GM23248 (cell line): ENCODE measurements around the gene MOGAT2. TPM values are rescaled to one million over a fixed set of nuclear protein-coding genes. Genes with fewer than 3 reads are reported as not detected.

Experiments
- DNase-seq: peaks from one replicate; pipeline ENCODE4 v3.0.0-alpha.2; 2015
- H2AFZ ChIP-seq: fragments of 200-600 bp; sonication (generic); 2 replicates; pipeline ENCODE4 v1.6.1; 2016; ENCODE audit warnings: antibody characterized with exemption
- H3F3A ChIP-seq: fragments of 200-600 bp; sonication (generic); 2 replicates; pipeline ENCODE4 v1.6.1; 2016; ENCODE audit warnings: mild to moderate bottlenecking, antibody characterized with exemption, mixed run types; ENCODE audit not compliant: insufficient read depth
- H3K27ac ChIP-seq: fragments of 200-600 bp; sonication (generic); 2 replicates; pipeline ENCODE4 v1.5.1; 2016; ENCODE audit warnings: mild to moderate bottlenecking
- H3K27me3 ChIP-seq: fragments of 200-600 bp; sonication (generic); replicated peaks from 2 replicates; pipeline ENCODE4 v1.6.1; 2016; ENCODE audit warnings: mild to moderate bottlenecking; ENCODE audit not compliant: insufficient read depth
- H3K36me3 ChIP-seq: fragments of 200-600 bp; sonication (generic); 2 replicates; pipeline ENCODE4 v1.6.1; 2016; ENCODE audit warnings: low read depth, mild to moderate bottlenecking
- H3K4me1 ChIP-seq: fragments of 200-600 bp; sonication (generic); 2 replicates; pipeline ENCODE4 v1.6.1; 2016; ENCODE audit warnings: mild to moderate bottlenecking; ENCODE audit not compliant: insufficient read depth
- H3K4me2 ChIP-seq: fragments of 200-600 bp; sonication (generic); one replicate; pipeline ENCODE4 v1.6.1; 2016; ENCODE audit warnings: mild to moderate bottlenecking; ENCODE audit not compliant: unreplicated experiment
- H3K4me3 ChIP-seq: fragments of 200-600 bp; sonication (generic); 2 replicates; pipeline ENCODE4 v1.5.1; 2016; ENCODE audit warnings: mild to moderate bottlenecking
- H3K79me2 ChIP-seq: fragments of 200-600 bp; sonication (generic); 2 replicates; pipeline ENCODE4 v1.6.1; 2016; ENCODE audit warnings: mild to moderate bottlenecking; ENCODE audit not compliant: insufficient read depth
- H3K9ac ChIP-seq: fragments of 200-600 bp; sonication (generic); 2 replicates; pipeline ENCODE4 v1.6.1; 2016; ENCODE audit warnings: mild to moderate bottlenecking
- H3K9me2 ChIP-seq: fragments of 200-600 bp; sonication (generic); 2 replicates; pipeline ENCODE4 v1.6.1; 2016; ENCODE audit warnings: mixed run types, mild to moderate bottlenecking, moderate library complexity; ENCODE audit not compliant: insufficient read depth
- H3K9me3 ChIP-seq: fragments of 200-600 bp; sonication (generic); one replicate; pipeline ENCODE4 v1.6.1; 2017; ENCODE audit warnings: low read depth
- H4K20me1 ChIP-seq: fragments of 200-600 bp; sonication (generic); 2 replicates; pipeline ENCODE4 v1.6.0; 2016; ENCODE audit not compliant: insufficient read depth
- EZH2 ChIP-seq: fragments of 200-600 bp; sonication (generic); IDR thresholded peaks from 2 replicates; pipeline ENCODE4 v1.6.1; 2018; ENCODE audit warnings: antibody characterized with exemption, mild to moderate bottlenecking; ENCODE audit not compliant: insufficient read depth, poor library complexity, severe bottlenecking
- EZH2phosphoT487 ChIP-seq: fragments of 200-600 bp; sonication (generic); IDR thresholded peaks from 2 replicates; pipeline ENCODE4 v1.6.1; 2018; ENCODE audit warnings: antibody characterized with exemption, moderate library complexity, mild to moderate bottlenecking, low read depth; ENCODE audit not compliant: insufficient read depth
- WGBS, 2 experiments: methylation state at CpG; one replicate each; pipeline ENCODE4 v1.1.6; 2015 to 2017; ENCODE audit warnings: low lambda C conversion rate in 2 of 2, low coverage in 1 of 2; ENCODE audit errors: missing lambda C conversion rate in 2 of 2; 5-methylcytosine and 5-hydroxymethylcytosine counted together
- in situ Hi-C: fragments of 300-500 bp; cut with MboI; formaldehyde crosslinking; loops from 2 replicates; pipeline ENCODE4 v1.15.0; 2020
- polyA plus RNA-seq: library from polyadenylated mRNA; unstranded; fragments of >200 nt; fragmentation: Nextera tagmentation; extraction: Ambion mirVana; gene quantifications from 2 replicates; pipeline ENCODE4 v1.2.1, GENCODE V29; 2016
- total RNA-seq: library from RNA; depleted of rRNA; stranded (reverse); fragments of >200 nt; shearing (Covaris generic); gene quantifications from 2 replicates; pipeline ENCODE4 v1.2.3, GENCODE V29; 2014; rRNA removed

The MOGAT2 gene
- total RNA-seq (not detected in 2 replicates), polyA plus RNA-seq (not detected in 2 replicates)

DNA sequence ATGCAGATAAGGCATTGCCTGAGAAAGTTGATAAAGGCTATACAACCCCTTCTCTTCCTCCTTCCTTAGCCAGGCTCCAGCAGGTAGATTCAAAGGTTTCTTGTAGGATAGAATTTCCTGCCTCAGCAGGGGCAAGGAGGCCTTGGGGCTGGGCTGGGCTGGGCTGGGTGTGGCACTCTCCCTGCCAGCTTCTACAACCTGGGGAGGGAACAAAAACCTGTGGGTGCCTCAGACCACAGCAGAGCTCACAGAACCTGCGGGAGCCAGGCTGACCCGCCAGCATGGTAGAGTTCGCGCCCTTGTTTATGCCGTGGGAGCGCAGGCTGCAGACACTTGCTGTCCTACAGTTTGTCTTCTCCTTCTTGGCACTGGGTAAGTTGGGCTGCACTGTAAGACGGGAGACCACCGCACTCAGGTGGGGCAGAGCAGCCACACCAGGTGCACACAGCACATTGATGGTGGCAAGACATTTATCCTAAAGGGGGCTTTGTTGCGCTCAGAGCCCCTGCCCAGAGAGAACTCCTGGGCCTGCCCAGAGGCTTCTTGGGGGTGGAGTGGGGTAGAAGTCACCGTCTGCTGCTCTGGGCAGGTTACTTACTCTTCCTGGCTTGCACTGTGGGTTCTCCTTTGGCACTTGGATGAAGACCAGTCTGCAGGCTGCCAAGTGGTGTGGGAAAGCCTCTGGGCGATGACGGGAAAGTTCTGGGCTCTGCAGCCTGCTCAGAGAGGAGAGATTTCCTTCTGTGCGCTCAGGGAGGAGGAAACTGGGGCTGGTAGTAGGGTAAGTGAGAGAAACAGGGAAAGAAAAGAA is at the start of gene MOGAT2:
MOGAT2 (plus strand) TSS at position 231 of the 811 bp plus-strand sequence; CDS start at position 282, 51 bp downstream.
- no peak within 1 kb of the TSS for H3K27ac ChIP-seq
- H3K9me3 ChIP-seq = no peaks in the 10 kb centered on the region
- no peak within 1 kb of the TSS for H3K4me2 ChIP-seq
- H3K9me2 ChIP-seq = no peaks in the 10 kb centered on the region
- H3K27me3 ChIP-seq = no peaks in the 10 kb centered on the region
- H3K9ac ChIP-seq = no peak within 1 kb of the TSS
- no peak for TF ChIP-seq EZH2
- no peak for TF ChIP-seq EZH2phosphoT487
- no peaks in the 10 kb centered on the region for H3F3A ChIP-seq
- no peak within 1 kb of the TSS for H3K4me3 ChIP-seq
- H2AFZ ChIP-seq = no peak within 1 kb of the TSS
- no peaks in the 10 kb centered on the region for H4K20me1 ChIP-seq
- no peak for DNase-seq
- H3K79me2 ChIP-seq = no peaks in the 10 kb centered on the region
- no peaks in the 10 kb centered on the region for H3K4me1 ChIP-seq
- in situ Hi-C loops = loop anchor here (10.0 kb wide), 1 partner anchor 147 kb away; no protein-coding TSS in a partner anchor
- 82% methylated on average over 13 of the region's 13 CpGs for WGBS, 2 experiments
- H3K36me3 ChIP-seq = no peaks in the 10 kb centered on the region

DNA sequence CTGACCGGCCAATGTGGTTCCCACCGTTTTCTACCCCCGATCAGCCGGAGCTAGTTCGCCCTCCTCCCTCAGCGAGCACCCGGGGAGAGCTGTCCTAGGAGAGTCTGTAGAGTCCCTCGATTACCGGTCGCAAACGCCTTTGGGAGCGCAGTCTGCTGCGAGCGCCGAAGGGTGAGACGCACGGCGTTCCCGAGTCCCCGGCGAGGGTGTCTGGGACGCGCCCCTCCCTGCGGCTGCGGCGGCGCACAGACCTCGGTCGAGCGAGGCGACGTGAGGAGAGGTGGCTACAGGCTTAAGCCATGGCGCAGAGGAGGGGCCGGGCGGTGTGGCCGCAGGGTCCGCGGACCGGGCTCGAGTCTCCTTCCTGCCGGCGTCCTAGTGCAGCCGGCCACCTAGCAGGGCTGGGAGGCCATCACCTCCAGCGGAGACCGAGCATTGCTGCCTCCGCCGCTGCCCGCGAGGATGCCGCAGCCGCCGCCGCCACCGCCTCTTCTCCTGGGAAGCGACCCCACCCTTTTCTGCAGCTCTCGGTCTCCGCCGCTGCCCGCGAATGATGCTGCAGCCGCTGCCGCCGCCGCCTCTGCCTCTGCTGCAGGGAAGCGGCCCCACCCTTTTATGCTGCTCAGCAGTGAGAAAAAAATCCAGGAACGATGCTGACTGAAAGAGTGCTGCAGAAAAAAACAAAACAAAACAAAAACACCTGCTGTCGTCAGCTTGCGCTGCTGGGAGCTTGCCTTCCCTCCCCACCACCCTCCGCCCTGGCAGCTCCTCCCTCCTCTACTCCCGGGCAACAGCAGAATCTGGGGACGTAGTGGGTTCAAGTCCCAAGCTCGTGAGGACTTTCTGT is 49.0 kb upstream of the MOGAT2 start, which contains the start of gene MAP6:
MAP6 (minus strand) TSS at position 588 of the 847 bp plus-strand sequence. CDS start 669 bp downstream, outside the sequence.
- in situ Hi-C loops = no loop called here
- H3K4me3 ChIP-seq = peak within 1 kb of the TSS; percentile 70
- no peak within 1 kb of the TSS for H3K27ac ChIP-seq
- H3K4me1 ChIP-seq = no peaks in the 10 kb centered on the region
- TF ChIP-seq EZH2phosphoT487 (no peak), EZH2 (no peak)
- H3K9me3 ChIP-seq = no peaks in the 10 kb centered on the region
- H3K9me2 ChIP-seq = no peaks in the 10 kb centered on the region
- 2 to 3% methylated on average over 55 to 61 of the region's 72 CpGs for WGBS, 2 experiments
- peak within 1 kb of the TSS; percentile 84 for H2AFZ ChIP-seq
- DNase-seq = peak; percentile 71
- no peaks in the 10 kb centered on the region for H3K36me3 ChIP-seq
- no peaks in the 10 kb centered on the region for H3K79me2 ChIP-seq
- peak within 1 kb of the TSS; percentile 48 for H3K9ac ChIP-seq
- peaks cover 33% of the 10 kb centered on the region for H3K27me3 ChIP-seq
- peak within 1 kb of the TSS; percentile 79 for H3K4me2 ChIP-seq
- H4K20me1 ChIP-seq = no peaks in the 10 kb centered on the region
- no peaks in the 10 kb centered on the region for H3F3A ChIP-seq

DNA sequence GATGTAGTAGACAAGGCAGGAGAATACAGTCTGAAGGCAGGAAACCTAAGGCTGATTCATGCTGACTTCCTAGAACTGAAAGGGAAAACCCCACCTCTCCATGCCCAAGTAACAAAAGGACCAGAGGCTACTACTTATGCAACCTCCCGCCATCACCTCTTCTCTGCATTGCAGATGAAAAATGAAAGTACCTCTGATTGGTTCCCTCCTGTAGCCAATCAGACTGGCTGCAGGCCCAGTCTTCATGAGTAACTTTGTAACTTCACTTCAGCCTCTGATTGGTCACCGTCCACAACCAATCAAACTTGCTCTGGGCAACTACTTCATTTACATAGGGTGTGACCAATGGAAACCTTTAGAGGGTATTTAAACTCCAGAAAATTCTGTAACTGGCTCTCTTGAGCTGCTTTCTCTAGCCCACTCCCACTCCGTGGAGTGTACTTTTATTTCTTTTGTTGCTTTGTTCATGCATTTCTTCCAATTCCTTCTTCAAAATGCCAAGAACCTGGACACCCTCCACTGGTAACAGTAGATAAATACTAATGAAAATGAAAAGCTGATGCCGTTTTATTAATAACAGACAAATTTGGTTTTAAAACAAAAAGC is 43.6 kb upstream of the MOGAT2 start:
- no peaks in the 10 kb centered on the region for H3K4me1 ChIP-seq
- no peak overlapping the region for H3K9ac ChIP-seq
- no peak overlapping the region for H3K4me3 ChIP-seq
- no peak overlapping the region for H3K4me2 ChIP-seq
- H4K20me1 ChIP-seq = no peaks in the 10 kb centered on the region
- H3K27me3 ChIP-seq = peaks cover 54% of the 10 kb centered on the region
- H3K9me3 ChIP-seq = no peaks in the 10 kb centered on the region
- H3K27ac ChIP-seq = no peak overlapping the region
- in situ Hi-C loops = no loop called here
- TF ChIP-seq EZH2 = no peak
- no peak for TF ChIP-seq EZH2phosphoT487
- H2AFZ ChIP-seq = no peak overlapping the region
- H3F3A ChIP-seq = no peaks in the 10 kb centered on the region
- H3K36me3 ChIP-seq = no peaks in the 10 kb centered on the region
- H3K9me2 ChIP-seq = no peaks in the 10 kb centered on the region
- no peaks in the 10 kb centered on the region for H3K79me2 ChIP-seq
- 71 to 77% methylated on average over 4 of the region's 4 CpGs for WGBS, 2 experiments
- peak; percentile 53 for DNase-seq

- no peaks in the 10 kb centered on the region for H3K36me3 ChIP-seq
- no peak for TF ChIP-seq EZH2phosphoT487
- TF ChIP-seq EZH2 = no peak
- in situ Hi-C loops = no loop called here
Observed at GRCh38 chr11:75677275-75677674, 40.4 kb upstream of the MOGAT2 start.

More at GRCh38 chr11:75677275-75677674, 40.4 kb upstream of the MOGAT2 start:
- Histone ChIP-seq H2AFZ (no peak overlapping the region), H3K9me3 (no peaks in the 10 kb centered on the region), H3K4me1 (no peaks in the 10 kb centered on the region), H3K79me2 (no peaks in the 10 kb centered on the region), H3K4me3 (no peak overlapping the region), H3K27ac (no peak overlapping the region), H3K9me2 (no peaks in the 10 kb centered on the region), H3K27me3 (peaks cover 35% of the 10 kb centered on the region), H3K9ac (no peak overlapping the region), H3K4me2 (no peak overlapping the region), H4K20me1 (no peaks in the 10 kb centered on the region), H3F3A (no peaks in the 10 kb centered on the region)
- 82 to 84% methylated on average over 1 of the region's 1 CpG for WGBS, 2 experiments
- no peak for DNase-seq
